Panc1 (cell line): ENCODE results near the gene GRIK1. TPM values are rescaled to one million over a fixed set of nuclear protein-coding genes. Genes with fewer than 3 reads are reported as not detected.
"Not testable (repeated sequence)": the region's sequence is repeated elsewhere in the genome, so short reads cannot be mapped to it uniquely, and the experiment has no call there.

Source experiments
- ATAC-seq: fragments of 200-7000 bp; cut with Tn5 transposase; 2 replicates; pipeline ENCODE4 v1.9.1; 2020; ENCODE audit warnings: mild to moderate bottlenecking, moderate library complexity
- BruUV-seq: library from RNA; stranded (reverse); fragments of 400-500 nt; replicated peaks from 2 replicates; lab custom pipeline; 2021; lab: Mats Ljungman, UMichigan
- CTCF ChIA-PET: fragments of 300-600 bp; sonication (Branson Sonifier 250); formaldehyde crosslinking; loops from one replicate; lab custom pipeline; 2022; ENCODE audit warnings: antibody characterized with exemption; lab: Charles Lee
- POLR2A ChIA-PET: fragments of 300-600 bp; sonication (Branson Sonifier 250); formaldehyde crosslinking; loops from one replicate; lab custom pipeline; 2022; ENCODE audit warnings: antibody characterized with exemption; lab: Charles Lee
- DNase-seq: peaks from one replicate; pipeline ENCODE4 v3.0.0-alpha.2; 2010; ENCODE audit warnings: low read depth, low spot score
- H3K27ac ChIP-seq: 2 replicates; pipeline ENCODE4 v1.5.1; 2011; ENCODE audit warnings: mild to moderate bottlenecking, low read length, inconsistent platforms
- H3K27me3 ChIP-seq: fragments of 200-500 bp; sonication (Bioruptor generic); 2 replicates; pipeline ENCODE4 v1.6.0; 2014; ENCODE audit warnings: low read length, inconsistent platforms; ENCODE audit not compliant: control insufficient read depth, insufficient read depth
- H3K36me3 ChIP-seq: fragments of 200-500 bp; sonication (Bioruptor generic); 2 replicates; pipeline ENCODE4 v1.5.1; 2014; ENCODE audit warnings: inconsistent platforms, mild to moderate bottlenecking, low read length, moderate library complexity; ENCODE audit not compliant: control insufficient read depth, insufficient read depth
- H3K4me1 ChIP-seq: 2 replicates; pipeline ENCODE4 v1.5.1; 2011; ENCODE audit warnings: inconsistent platforms, mild to moderate bottlenecking, low read length, moderate library complexity; ENCODE audit not compliant: control insufficient read depth, insufficient read depth
- H3K4me3 ChIP-seq, 2 experiments: 2 replicates each; pipeline ENCODE4 v1.5.1; 2011 to 2012; ENCODE audit warnings: low read depth in 2 of 2, low read length in 2 of 2, mild to moderate bottlenecking in 2 of 2, inconsistent platforms in 1 of 2, moderate library complexity in 1 of 2
- H3K9me3 ChIP-seq: fragments of 200-500 bp; sonication (Bioruptor generic); 2 replicates; pipeline ENCODE4 v1.5.1; 2014; ENCODE audit warnings: low read depth, mild to moderate bottlenecking, inconsistent platforms, low read length, moderate library complexity; ENCODE audit not compliant: control insufficient read depth, insufficient read depth
- CTCF ChIP-seq: fragments of 450-650 bp; IDR thresholded peaks from 2 replicates; pipeline ENCODE4 v1.5.1; 2017; ENCODE audit warnings: mild to moderate bottlenecking
- POLR2AphosphoS5 ChIP-seq: IDR thresholded peaks from 2 replicates; pipeline ENCODE4 v1.6.1; 2012; ENCODE audit warnings: mild to moderate bottlenecking, low read depth, low read length, moderate library complexity
- REST ChIP-seq, 2 experiments: IDR thresholded peaks; 2 replicates each; pipeline ENCODE4 v1.6.1; 2011 to 2012; ENCODE audit warnings: low read depth in 2 of 2, control low read depth in 1 of 2, low read length in 1 of 2, mild to moderate bottlenecking in 1 of 2, moderate library complexity in 1 of 2; ENCODE audit not compliant: insufficient read depth in 1 of 2
- SIN3A ChIP-seq: IDR thresholded peaks from 2 replicates; pipeline ENCODE4 v1.6.1; 2012; ENCODE audit warnings: low read depth, mild to moderate bottlenecking, low read length, moderate library complexity, borderline replicate concordance; ENCODE audit not compliant: insufficient read depth
- TCF7L2 ChIP-seq: IDR thresholded peaks from 2 replicates; pipeline ENCODE4 v1.6.1; 2011; ENCODE audit warnings: mild to moderate bottlenecking, low read depth, low read length, inconsistent platforms
- in situ Hi-C: cut with HindIII; loops from 2 replicates; pipeline ENCODE4 v1.10.0; 2016; ENCODE audit warnings: low sequenced_read_pairs, low pct_unique_long_range_greater_than_20kb
- intact Hi-C: fragments of 100-400 bp; cut with micrococcal nuclease; formaldehyde crosslinking; loops from one replicate; pipeline ENCODE4 v1.10.0; 2022; ENCODE audit not compliant: unreplicated experiment
- total RNA-seq: library from RNA; stranded (reverse); gene quantifications from one replicate; pipeline ENCODE4 v1.2.1, GENCODE V29; 2021; ENCODE audit not compliant: unreplicated experiment

The GRIK1 gene
- total RNA-seq, 1 experiment from 2014 or later: not detected

GRCh38 chr21:29961291-29962027 lies 21.7 kb upstream of the GRIK1 start:
- no TSS peak for BruUV-seq
- H3K27ac ChIP-seq: no peak overlapping the region
- no peak overlapping the region for H3K4me3 ChIP-seq
- in situ Hi-C loops: no loop called here
- DNase-seq (no peak), ATAC-seq (no peak)
- intact Hi-C loops: no loop called here
- TF ChIP-seq REST (IDR thresholded peaks at IDR 0.05; ENCODE audit: insufficient read depth in 1 of 2, low read depth in 2 of 2, low read length in 1 of 2) (no peak), TCF7L2 (no peak), CTCF (no peak), SIN3A (no peak), POLR2AphosphoS5 (no peak)
- H3K36me3 ChIP-seq: no peaks in the 10 kb centered on the region
- H3K9me3 ChIP-seq: no peaks in the 10 kb centered on the region
- POLR2A ChIA-PET: no interaction called here
- H3K27me3 ChIP-seq: no peaks in the 10 kb centered on the region
- no peaks in the 10 kb centered on the region for H3K4me1 ChIP-seq
- CTCF ChIA-PET: no interaction called here

- ChIA-PET POLR2A (interaction anchor here (0.6 kb wide), 1 partner anchor 436 kb away, joined by 7 read pairs; no protein-coding TSS in a partner anchor), CTCF (no interaction called here)
- in situ Hi-C loops (no loop called here), intact Hi-C loops (no loop called here)
- no peaks in the 10 kb centered on the region for H3K27me3 ChIP-seq
- no peaks in the 10 kb centered on the region for H3K9me3 ChIP-seq
- no peaks in the 10 kb centered on the region for H3K4me1 ChIP-seq
- H3K27ac ChIP-seq: no peak overlapping the region
- ATAC-seq (no peak), DNase-seq (no peak)
- no peaks in the 10 kb centered on the region for H3K36me3 ChIP-seq
- H3K4me3 ChIP-seq: no peak overlapping the region
- no TSS peak for BruUV-seq
- TF ChIP-seq CTCF (no peak), SIN3A (no peak), REST (IDR thresholded peaks at IDR 0.05; ENCODE audit: insufficient read depth in 1 of 2, low read depth in 2 of 2, low read length in 1 of 2) (no peak), TCF7L2 (no peak)
Measured at GRCh38 chr21:29958551-29958950, 18.8 kb upstream of the GRIK1 start.

- H3K27me3 ChIP-seq, H3K9me3 ChIP-seq, H3K4me1 ChIP-seq, H3K36me3 ChIP-seq, DNase-seq, BruUV-seq, H3K4me3 ChIP-seq, in situ Hi-C loops, intact Hi-C loops, ATAC-seq, H3K27ac ChIP-seq, CTCF ChIA-PET: not testable (repeated sequence)
- POLR2A ChIA-PET: interaction anchor here (0.6 kb wide), 1 partner anchor 436 kb away, joined by 7 read pairs; no protein-coding TSS in a partner anchor
Measured at GRCh38 chr21:29958035-29958434, 18.2 kb upstream of the GRIK1 start.
